GM19455 (cell line): Measurements from ENCODE around the gene NRXN2.

Source experiments
- ATAC-seq: cut with Tn5 transposase; IDR thresholded peaks from one replicate; pipeline ENCODE4 v1.9.1; 2021; ENCODE audit not compliant: unreplicated experiment

Gene NRXN2

DNA sequence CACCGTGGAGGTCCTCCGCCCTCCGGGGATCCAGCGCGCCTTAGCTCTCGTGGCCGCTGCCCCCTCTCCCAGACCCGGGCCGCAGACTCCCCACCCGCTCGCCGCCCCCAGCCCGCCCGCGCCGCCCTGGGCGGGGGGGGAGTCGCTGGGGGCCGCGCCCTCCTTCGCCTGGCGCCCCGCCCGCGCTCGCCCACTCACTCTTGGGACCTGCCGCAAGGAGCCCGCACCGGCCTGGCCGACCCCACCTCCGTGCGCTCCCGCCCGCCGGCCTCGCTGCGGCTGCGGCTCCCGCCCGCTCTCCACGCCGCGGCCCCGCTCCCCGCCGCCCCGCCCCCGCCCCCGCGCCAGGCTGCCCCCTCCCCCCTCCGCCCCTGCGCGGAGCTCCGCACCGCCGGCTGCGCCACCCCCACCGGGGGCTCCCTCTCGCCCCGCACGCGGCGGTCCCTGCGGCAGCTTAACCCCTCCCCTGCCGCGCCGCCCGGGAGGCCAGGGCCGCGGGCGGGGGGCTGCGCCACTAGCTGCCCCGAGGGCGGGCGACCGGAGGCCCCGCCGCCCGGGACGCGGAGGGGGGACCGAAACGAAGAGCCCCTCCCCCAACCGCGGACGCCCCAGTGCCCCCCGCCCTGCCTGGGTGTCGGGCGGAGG, 21.7 kb upstream of the NRXN2 start:
- ATAC-seq = no peak

DNA sequence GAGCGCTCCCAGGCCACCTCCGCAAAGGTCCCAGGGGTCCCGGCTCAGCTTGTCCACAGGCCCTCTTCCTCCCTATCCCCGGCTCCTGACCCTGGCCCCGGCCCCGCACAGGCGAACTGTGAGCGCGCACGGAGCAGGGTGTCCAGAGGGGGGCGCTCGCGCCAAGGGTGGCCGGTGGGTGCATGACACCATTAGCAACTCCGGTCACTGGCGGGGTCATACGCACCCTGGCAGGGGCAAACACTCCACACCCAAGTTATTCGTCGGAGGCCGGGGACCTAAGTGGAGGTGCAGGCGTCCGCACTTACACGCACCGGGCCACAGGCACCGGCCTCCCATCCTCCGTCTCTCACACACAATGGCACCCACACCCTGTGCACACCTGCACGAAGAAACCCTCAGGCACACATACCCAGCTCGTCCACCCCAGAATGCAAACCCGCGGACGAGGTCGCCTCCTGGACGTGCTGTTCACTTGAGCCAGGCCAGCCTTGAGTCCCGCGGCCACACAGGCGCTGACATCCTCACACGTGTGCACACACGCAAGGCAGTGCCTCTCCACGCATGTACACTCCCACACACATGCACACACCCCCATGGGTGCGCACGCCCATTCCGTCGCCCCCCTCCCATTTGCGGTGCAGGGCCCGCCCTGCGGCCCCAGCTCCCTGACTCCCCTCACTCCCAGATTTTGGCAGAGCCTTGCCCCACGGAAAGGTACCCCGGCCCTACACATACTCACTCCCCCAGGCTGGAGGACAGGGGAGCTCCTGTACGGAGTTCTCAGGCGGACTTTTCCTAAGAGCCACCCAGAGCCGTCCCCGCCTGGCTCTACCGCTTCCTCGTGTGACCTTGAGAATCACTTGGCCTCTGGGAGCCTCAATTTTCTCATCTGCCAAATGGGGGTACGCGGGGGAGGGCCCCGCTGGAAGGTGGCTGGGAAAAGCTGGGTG, 20.9 kb upstream of the NRXN2 start, which contains the start of gene RASGRP2:
Gene RASGRP2 (minus strand): TSS at position 552 of the 953 bp plus-strand sequence. CDS start 1,276 bp downstream, outside the sequence.
- ATAC-seq = no peak

DNA sequence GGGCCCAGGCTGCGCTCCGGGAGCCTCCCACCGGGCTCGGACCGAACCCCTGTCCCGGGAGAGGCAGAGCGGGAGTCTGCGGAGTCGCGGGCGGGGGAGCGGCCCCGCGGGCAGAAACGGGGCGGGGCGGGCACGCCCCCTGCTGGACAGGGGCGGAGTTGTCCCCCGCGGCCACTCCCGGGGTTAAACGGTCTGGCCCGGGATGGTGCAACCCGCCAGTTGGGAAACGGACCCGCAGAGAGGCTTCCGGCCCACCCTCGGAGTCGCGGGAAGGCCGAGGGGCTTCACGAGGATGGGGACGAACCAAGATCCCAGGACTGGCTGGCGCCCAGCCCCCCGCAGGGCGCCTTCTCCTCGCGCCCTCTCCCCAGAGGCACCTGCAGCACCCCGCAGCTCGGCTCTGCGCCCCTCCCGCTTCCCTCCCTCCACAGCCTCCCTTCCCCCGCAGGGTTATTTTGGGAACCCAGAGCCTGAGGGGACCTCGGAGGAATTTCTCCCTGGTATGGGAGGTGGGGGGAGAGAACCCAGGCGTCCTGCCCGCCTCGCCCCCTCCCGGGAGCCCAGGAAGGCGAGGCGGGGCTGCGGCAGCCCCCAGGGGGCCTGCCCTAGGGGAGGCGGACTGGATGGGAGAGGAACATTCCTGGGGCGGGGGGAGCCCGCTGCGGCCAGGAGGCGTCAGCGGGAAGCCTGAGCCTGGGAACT, 20.0 kb upstream of the NRXN2 start:
- ATAC-seq = no peak

DNA sequence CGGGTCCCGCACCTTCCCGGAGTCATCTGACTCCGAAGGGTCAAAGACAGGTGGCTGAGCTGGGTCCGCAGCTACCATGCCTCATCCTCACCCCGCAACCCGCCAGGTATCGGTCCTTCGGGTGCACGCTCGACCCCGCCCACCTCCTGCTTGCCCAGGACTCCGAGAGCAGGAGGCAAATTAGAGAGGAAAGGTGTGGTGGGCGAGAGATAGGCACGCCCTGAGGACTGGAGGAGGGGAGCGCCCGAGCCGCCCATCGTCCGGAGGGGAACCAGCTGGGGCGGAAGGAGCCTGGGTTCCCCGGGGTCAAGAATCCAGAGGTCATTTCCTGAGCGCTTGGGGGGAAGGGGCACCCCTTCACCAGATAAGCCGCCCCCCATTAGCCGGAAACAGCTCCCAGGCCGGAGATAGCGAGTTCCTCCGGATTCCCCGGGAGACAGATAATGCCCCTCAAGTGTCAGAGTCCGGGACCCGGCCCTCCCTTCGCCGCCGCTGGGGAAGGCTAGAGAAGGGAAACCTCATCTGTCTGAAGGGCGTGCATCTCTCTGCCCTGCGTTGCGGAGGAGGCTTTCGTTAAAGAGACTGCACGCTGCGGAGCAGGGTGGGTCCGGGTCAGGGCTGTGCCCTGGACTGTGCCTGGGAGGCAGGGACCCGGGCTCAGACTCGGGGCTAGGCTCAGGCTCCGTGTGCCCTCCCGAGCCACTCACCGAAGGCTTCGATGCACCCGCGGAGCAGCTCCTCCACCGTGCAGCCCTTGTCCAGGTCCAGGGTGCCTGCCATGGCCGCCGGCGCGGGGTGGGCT, 19.3 kb upstream of the NRXN2 start:
- no peak for ATAC-seq

DNA sequence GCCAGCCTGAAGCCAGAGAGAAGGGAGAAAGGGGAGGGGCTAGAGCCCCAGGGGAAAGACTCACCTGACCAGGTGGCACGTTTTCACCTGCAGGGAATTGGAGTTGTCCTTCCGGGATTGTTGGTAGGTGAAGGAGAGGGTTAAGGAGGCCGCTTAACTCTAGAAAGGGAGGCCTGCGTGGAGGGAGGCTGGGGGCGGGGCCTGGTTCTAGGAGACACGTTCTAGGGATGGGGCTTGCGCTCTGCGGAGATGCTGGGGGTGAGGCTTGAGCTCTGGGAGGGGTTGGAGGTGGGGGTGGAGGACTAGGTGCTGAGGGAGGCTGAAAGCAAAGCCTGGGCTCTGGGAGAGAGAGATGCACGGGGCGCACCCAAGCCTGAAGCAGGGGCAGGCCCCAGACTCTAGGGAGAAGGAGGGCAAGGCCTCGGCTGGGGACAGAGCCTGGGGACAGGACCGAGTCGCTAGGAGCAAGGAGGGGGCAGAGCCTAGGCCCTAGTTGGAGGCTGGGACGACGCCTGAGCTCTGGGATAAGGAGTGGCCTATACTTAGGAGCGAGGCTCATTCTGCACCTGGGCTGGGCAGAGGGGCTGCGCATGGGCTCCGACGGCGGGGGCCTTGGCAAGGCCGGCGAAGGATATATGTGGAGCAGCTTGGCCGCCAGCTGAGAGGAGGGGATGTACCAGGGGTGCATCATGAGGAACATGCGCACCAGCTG, 18.5 kb upstream of the NRXN2 start:
- ATAC-seq = no peak

DNA sequence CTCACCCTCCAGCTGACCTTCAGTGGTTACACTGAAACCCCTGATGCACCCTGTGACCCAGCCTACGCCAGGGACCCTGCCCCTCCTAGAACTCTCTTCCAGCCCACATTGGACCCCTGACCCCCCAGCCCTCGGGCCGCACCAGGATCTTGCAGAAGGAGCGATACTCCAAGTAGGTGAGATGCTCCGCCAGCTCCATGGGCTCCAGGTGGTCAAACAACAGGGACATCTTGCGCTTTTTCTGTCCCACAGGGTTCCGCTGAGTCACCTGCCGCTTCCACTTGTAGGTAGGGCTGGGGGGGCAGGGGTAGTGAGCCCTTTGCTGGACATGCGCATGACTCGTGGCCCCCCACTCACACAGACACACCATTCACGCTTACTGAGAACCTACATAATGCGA, 16.9 kb upstream of the NRXN2 start:
- ATAC-seq = no peak

DNA sequence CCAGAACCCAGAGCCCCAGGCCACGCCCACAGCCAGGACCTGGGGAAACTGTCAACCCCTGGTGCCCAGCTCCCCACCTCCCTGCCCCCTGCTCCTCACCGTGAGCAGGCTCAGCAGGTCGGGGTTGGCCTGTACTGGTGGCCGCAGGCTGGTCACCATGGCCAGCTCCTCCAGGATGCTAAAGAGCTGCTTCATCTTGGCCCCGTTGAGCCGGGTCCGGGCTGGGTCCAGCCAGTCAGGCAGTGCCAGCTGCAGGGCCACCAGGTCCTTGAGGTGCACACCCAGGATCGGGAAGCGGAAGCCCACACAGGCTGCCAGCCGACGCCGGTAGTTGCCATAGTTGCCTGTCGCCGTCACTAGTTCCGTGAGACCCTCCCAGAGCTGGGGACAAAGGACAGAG, 13.7 kb upstream of the NRXN2 start:
- ATAC-seq = no peak

DNA sequence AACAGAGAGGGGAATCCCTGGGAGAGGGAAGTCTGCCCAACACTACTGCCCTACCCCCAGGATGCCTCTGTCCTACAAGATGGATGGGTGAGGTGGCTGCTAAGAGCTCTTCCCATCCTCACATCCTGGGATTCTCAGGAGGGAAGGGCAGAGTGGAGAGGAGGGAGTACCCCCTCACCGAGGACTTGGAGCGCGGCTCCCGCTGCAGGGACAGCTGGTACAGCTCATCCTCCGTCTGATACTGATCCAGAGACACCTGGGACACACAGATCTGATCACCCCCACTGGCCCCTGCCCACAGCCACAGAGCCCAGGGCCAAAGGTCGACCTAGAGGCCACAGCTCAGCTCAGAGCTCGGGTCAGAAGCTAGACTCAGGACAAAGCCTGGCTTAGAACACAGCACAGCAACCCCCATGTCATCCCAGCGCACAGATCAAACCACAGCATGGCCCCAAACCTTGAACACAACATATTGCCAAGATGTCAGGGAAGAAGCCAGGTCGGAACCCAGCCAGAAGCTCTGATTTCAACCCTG, 12.8 kb upstream of the NRXN2 start:
- no peak for ATAC-seq

DNA sequence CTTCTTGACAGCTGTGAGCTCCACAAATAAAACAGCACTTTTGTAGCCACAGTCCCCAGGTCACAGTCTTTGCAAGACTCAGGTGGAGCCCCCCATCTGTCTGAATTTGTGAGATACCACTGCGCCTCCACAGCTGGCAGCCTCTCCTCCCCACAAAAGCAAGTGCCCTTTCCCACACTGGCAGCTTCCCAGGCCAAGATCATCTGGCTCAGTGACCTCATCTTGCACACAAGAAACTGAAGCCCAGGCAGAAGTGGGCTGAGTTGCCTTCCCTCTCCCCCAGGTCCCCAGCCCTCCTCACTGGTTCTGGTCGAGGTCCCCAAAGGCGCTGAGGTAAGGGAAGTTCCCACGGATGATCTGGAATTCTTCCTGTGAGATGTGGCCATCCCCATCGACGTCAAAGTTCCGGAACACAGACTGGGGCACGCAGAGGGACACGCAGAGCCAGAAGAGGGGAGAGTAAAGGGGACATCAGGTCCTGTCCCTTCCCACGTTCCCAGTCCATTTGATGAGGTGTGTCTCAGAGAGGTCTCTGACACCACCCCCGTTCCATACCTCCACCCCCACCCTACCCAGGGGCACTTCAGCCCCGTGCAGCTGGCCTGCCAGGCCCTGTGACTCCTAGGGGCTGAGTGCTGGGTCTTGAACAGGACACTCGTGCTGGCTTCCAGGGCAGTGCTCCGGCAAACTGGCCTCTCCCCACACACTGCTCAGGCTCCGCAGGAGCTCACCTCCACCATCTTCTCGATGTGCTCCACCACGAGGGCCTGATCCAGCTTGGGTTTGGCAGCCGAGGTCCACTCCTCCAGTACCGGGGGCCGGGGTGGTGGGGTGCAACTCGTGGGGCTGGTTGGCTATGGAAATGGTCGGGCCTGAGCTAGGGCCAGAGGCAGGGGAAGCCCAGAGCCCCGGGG, 12.1 kb upstream of the NRXN2 start:
- no peak for ATAC-seq

DNA sequence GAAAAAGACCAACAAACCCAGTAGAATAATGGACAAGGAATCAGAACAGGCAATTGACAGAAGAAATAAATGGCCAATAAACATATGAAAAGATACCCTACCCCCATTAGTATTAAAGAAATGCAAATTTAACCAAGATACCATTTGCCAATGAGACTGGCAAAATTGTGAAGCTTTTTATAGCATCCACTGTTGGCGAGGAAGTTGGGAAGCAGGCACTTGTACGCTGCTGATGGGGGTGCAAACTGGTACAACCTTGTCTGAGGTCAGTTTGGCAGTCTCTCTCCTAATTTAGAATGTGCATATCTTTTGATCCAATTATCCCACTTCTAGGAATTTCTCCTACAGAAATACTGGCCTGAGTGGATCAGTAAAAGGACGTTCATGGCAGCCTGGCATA, 8.6 kb upstream of the NRXN2 start:
- ATAC-seq = no peak

DNA sequence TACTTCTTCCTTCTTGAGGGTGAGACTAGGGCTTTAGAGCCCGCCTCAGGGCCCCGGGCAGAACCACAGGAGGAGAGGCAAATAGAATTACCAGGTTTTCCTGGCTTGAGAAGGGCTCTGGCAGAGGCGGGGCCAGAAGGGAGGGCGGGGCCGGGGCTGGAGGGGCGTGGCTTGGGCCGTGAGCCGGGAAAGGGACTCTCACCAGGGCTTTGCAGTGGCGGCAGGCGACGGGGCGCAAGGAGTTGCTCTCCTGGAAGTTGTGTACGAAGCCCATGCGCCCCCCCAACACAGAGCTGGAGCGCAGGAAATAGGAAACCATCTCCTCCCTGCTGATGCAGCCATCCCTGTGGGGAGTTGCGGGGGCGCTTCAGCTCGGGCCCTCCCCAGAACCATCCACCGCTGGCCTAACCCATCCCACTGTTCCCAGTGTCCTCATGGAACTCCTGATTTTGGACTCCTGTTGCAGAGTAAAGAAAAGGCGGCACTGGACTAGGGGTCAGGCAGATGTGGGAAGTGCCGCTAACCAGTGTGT, 6.9 kb upstream of the NRXN2 start:
- no peak for ATAC-seq

DNA sequence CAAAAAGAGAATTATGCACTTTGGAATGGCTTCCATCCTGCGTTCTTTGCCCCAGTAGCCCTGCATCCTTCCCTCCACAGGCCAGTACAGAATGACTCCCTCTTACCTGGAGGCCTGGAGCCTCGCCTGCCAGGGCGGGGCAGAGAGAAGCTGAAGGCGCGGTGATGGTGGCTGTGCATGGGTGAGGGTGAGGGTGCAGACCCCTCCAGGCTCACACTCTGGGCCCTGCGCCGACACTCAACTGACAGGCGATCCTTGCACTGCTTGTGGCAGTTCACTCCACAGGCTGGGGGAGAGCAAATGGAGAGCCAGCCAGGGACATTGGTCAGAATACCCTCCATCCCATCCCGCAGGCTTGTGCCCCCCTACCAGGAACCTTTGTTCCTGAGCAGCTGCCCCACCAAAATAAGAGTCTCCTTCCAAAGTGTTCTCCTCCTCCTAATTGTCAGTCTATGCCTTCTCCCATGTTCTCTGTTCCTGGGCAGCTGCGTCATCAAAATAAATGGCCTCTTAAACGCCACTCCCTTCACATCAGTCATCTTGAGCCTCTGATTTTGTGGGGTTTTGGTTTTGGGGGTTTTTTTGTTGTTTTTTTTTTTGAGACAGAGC, 5.9 kb upstream of the NRXN2 start:
- no peak for ATAC-seq

DNA sequence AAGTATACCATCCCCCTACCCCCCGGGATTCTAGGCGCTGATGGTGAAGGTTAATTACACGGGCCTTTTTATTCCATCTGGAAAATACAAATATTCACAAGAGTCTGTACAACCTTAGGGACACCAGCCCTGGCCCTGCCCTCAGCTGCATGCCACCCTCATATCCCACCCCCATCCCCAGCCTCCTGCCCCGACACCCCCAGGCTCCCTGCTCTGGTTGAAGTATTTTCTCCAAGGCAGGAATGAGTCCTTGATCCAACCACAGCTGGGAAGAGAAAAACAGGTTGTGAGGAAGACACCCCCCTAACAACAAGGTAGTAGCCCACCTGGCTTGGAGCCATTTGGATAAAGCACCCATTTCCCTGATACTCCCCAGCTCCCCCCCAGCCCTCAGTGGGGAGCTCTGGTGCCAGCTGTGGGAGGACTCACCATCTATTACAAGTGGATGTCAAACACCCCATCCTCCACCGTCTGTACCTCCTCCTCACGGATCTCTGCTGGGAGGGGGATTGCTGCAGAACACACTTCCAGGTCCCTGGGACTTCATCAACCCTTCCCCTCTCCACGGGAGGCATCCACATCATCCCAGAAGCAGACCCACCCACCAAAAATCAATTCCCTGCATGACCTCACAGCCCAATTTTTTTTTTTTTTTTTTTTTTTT, 4.0 kb upstream of the NRXN2 start:
- no peak for ATAC-seq

DNA sequence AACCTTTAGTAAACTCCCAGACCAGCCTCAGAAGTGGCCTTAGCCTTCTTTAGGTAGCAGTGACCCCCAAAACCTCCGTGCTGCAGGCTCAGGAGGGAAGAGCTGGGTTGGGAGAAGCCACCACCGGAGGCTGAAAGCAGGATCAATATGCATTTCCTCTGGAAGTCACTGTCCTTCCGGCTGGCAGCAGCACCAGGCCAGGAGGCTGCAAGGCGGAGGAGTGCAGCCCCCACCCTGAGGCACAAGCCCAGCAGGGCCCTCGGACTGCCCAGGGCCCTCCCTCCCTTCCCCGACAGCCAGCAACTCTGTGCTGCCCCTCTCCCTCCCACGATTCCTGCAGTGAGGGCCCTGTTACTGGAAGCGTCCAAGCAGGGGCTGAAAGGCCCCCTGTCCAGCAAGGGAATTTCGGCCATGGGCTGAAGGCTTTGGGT, 3.2 kb upstream of the NRXN2 start:
- no peak for ATAC-seq

DNA sequence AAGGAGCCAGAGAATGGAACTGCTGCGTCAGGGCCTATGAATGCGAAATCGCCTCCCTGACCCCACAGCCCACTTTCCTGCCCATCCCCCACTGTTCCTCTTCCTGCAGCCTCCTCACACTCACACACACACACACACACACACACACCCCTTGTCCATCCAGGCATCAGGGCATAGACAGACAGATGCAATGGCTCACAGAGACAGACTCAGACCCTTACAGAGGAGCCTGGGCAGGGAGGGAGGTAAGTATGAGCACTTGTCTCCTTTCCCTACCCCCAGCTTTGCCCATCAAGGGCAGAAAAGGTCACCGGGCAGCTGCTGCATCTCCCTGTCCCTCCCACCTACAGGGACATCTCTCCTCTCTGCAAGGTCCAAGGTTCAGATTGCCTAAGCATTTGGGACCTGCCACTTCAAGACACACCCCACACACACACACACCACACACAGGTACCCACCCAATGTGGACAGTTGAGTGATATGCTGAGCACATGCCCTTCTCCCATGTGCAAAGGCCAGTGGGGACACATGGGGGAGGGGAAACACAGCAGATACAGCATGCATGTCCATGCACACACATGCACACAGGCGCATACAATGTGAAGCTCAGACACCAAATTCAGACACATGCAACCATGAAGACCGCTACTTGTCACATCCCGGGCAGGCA, 2.0 kb upstream of the NRXN2 start:
- no peak for ATAC-seq

DNA sequence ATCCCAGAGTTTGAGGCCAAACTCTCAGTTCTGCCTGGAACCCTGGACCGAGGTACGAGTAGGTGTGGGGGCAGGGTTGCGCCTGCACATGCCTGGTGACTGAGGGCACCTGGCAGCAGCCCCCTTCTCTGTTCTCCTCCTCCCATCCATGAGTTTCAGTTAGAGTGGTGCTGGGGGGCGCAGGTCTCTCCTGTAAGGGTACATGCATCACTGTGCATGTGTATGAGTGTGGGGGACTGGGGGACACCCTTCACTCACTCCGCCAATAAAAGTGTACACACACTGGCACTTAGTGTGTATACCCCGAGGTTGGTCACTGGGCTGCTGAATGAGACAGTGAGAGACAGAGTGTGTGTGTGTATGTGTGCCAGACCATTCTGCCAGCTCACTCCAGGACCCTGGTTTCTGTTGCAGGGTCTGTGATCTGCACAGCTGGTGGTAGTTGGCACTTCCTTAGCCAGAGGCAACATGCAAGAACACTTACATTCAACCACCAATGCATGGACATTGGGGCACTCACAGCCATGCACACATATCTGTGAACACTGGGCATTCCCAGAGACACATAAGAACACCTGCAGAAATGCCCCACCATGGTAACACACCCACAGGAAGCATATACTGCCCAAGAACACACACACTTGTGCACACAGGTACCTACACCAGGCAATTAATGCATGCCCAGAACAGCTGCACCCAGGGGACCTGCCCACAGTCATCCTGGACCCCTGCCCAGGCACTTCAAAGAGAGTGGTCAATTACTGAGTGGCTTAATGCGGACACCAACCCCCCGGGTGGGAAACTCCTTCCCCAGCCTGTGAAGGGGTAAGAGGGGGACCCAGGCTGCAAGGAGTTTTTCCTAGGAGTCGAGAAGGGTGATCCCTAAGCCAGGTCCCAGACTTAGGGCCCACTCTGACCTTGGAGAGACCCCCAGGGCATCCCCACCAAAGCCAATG, 1.2 kb upstream of the NRXN2 start:
- no peak for ATAC-seq
